Stimulated activated CD8-positive, alpha-beta memory T cell treated with anti-CD3 and anti-CD28 coated beads, Interleukin-4, amount 100 ng/mL, for 1 hour (primary cell): ENCODE measurements around the gene RHOD.

Source experiments
- DNase-seq, 2 donors: peaks; one replicate each; pipeline ENCODE4 v3.0.0-alpha.2; 2020; ENCODE audit warnings: low read depth in 2 of 2, low spot score in 1 of 2

Gene RHOD

DNA sequence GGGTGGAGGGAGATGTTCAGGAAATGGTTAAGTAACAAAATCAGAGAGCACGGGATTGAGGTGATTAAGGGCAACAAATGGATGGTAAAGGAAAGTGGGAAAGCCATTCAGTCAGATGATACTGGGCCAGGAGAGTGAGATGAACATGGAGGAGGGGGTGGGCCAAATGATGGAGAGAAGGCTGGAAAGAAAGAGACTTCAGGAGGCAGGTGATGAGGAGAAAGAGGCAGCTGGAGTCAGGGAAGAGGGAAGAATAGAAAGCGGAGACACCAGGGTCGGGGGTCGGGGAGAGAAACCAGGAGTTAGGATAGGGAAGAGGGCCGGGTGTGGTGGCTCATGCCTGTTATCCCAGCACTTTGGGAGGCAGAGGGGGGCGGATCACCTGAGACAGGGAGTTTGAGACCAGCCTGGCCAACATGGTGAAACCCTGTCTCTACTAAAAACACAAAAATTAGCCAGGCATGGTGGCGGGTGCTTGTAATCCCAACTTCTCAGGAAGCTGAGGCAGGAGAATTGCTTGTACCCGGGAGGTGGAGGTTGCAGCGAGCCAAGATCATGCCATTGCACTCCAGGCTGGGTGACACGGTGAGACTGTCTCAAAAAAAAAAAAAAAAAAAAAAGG, 57.7 kb downstream of the RHOD start:
- DNase-seq: no peak

DNA sequence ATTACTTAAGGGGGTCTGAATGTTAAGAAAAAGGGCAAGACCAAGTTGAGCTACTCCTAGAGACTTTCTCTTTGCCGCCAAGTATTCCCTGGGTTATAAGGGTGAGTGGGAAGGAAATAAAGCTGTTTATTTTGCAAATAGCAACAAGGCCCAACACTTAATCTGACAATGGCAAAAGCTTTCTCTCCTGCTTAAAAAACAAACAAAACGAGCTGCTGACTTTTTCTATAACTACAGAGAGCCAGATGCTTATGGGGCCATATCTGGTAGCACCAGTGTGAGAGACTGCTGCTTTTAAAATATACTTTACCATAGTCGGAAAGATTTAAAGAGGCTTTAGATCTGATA, 60.1 kb downstream of the RHOD start:
- no peak for DNase-seq

GRCh38 chr11:67117176-67117575, 60.5 kb downstream of the RHOD start:
- no peak for DNase-seq

GRCh38 chr11:67117672-67118180, 61.1 kb downstream of the RHOD start:
- DNase-seq: no peak

DNA sequence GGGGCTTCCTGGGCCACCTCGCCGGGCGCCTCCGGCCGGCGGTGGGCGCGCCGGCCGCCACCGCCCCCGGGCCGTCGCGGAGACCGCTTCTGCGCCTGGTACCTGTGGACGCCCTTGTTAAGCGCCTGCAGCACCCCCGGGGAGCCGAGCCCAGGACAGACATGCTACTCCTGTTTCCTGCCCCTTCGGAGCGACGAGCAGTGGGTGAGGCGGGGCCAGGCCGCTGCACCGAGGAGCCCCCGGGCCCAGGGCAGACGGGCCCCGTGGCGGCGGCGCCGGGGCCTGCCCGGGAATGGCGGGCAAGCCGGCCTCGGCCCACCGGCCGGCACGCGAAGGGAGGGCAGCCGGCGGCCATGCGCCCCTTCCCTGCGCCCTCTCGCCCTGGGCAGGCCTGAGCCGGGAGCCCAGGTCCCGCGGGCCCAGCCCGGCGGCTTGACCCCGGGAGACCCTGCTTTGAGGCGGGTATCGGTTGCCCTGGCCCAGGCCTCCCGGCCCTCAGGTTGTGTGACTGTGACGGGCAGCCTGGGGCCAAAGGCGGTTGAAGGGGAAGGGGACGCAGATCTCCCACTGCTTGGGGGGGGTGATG, 61.6 kb downstream of the RHOD start:
- DNase-seq: no peak

- DNase-seq: peak; percentile 94 to 98
Measured at GRCh38 chr11:67118801-67119584, 62.3 kb downstream of the RHOD start, which contains the start of gene KDM2A. Gene KDM2A, plus strand, starts transcription at chr11:67119263. Its CDS starts 2,054 bp downstream, at chr11:67121317.

DNA sequence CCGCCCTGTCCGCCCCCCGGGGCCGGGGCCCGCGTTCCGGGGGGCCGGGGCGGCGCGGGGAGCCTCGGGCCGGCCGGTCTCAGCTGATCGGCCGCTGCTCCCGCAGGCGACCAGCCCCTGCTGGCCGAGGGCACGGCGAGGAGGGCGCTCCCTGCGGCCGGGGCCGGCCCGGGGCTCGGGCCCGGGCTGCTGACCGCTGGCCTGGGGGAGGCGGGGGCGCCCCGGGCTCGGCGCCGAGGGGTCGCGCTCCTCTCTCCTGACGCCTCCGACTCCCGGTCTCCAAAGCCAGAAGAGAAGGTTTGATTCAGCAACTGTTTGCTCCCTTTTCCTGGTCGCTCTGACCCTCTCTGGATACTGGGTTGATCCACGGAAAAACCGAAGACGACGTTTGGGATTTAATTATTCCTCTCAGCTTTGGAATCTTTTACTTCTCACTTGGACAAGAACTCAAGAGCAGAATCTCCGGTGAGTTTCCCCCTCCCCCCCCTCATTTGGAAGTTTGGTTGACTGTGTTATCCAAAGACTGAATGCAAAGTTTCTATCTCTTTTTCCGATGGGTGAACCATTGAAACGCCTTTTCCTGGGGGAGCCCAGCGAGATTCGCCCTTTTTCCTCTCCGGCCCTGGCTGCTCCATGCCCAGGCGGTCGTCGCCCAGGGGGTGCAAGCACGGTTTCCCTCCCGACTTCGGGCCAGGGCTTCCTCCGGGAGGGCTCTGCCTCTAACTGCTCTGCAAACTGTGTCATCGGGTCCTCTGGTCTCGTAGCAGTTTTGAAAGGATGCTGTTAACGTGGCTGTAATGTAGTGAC, 63.1 kb downstream of the RHOD start:
- no peak for DNase-seq

DNA sequence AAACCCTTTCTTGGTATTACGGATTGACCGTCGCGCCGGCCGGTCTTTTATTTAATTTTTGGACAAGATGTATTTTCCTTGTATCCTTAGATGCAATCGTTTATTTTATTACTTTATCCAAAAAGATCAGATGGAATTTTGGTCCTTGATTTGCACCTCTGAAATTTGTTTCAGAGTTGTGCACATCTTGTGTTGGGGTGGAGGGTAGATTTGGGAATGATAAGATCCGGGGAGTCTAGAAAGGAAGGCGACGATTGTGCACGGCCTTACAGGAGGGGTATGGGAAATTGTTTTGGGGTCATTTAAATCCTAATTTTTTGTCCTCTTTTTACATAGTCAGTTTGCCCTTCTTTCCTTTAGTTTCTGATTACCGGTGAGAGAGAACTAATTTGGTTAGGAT, 63.8 kb downstream of the RHOD start:
- DNase-seq: no peak

DNA sequence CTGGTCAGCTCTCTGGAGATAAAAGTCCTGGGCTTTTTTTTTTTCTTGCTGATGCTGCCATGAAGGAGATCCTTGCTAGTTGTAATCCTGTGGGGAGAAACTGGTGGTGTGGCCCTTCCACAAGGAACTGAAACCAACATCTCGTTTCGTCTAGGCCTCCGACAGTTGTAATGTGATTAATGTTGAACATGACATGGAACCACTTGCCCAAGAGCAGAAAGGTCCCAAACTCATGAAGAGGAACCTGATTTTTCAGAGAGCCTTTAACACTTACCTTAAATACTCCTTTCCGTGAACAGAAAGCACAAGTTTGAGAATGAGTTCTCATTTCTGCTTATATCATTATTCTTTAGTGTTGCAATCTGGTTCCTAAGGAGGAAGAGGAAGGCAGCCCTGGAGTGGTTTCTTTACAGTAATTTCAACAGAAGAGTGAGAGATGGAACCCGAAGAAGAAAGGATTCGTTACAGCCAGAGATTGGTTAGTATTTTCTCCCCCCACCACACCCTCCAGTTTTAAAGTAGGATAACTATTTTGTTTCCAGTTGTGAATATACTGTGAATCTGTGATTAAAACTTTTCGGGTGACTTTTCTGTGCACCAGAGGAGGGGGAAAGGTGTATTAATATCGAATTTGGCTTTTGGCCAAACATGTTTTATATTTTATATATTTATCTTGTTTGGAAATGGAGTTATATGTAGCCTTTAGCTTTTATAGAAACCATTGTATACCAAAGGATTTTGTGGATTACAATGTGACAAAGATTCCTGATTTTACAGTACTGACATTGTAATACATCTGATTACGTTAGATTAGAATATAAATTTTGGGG, 64.4 kb downstream of the RHOD start:
- DNase-seq: no peak
